GM23248 (cell line): ENCODE measurements around the gene CACFD1.

Source experiments
- EZH2 ChIP-seq: fragments of 200-600 bp; sonication (generic); IDR thresholded peaks from 2 replicates; pipeline ENCODE4 v1.6.1; 2018; ENCODE audit warnings: antibody characterized with exemption, mild to moderate bottlenecking; ENCODE audit not compliant: insufficient read depth, poor library complexity, severe bottlenecking
- EZH2phosphoT487 ChIP-seq: fragments of 200-600 bp; sonication (generic); IDR thresholded peaks from 2 replicates; pipeline ENCODE4 v1.6.1; 2018; ENCODE audit warnings: antibody characterized with exemption, moderate library complexity, mild to moderate bottlenecking, low read depth; ENCODE audit not compliant: insufficient read depth

- TF ChIP-seq EZH2 (no peak), EZH2phosphoT487 (no peak)
Observed at GRCh38 chr9:133459476-133460404, at the start of gene CACFD1.
